ENCODE measurements around the gene LPP. TPM values are rescaled to one million over a fixed set of nuclear protein-coding genes. Genes with fewer than 3 reads are reported as not detected.

The LPP gene
- total RNA-seq, 1 experiment from 2014 or later: 120 TPM

- DNase-seq: no peak
- Histone ChIP-seq H3K27me3 (replicated peaks; ENCODE audit: control insufficient read depth, insufficient read depth, low read length) (no peaks in the 10 kb centered on the region), H3K36me3 (ENCODE audit: control insufficient read depth, insufficient read depth, low read length) (peaks cover 1% of the 10 kb centered on the region), H3K4me3 (ENCODE audit: low read depth, low read length) (no peak overlapping the region), H3K9me3 (no peaks in the 10 kb centered on the region), H3K4me1 (no peaks in the 10 kb centered on the region)
- no TSS peak for BruUV-seq (replicated peaks)
- CTCF ChIA-PET: no interaction called here
- no peak for TF ChIP-seq CTCF (IDR thresholded peaks at IDR 0.05; ENCODE audit: insufficient read depth in 1 of 2, low read depth in 1 of 2, low read length in 1 of 2, severe bottlenecking in 1 of 2, unreplicated experiment in 1 of 2)
- POLR2A ChIA-PET: no interaction called here
- Mint-ChIP-seq H3K36me3 (ENCODE audit: insufficient read depth, unreplicated experiment) (peaks cover 24% of the 10 kb centered on the region), H3K27me3 (ENCODE audit: insufficient read depth, unreplicated experiment) (no peaks in the 10 kb centered on the region), H3K27ac (ENCODE audit: unreplicated experiment) (no peak overlapping the region), H3K4me3 (ENCODE audit: unreplicated experiment) (no peak overlapping the region), H3K4me1 (ENCODE audit: low read depth, unreplicated experiment) (no peaks in the 10 kb centered on the region), H3K9me3 (ENCODE audit: unreplicated experiment) (no peaks in the 10 kb centered on the region)
- intact Hi-C loops (cut with micrococcal nuclease; ENCODE audit: unreplicated experiment): no loop called here
These were observed 716.5 kb downstream of the LPP start for GRCh38 chr3:188870431-188870830.

- no peaks in the 10 kb centered on the region; the same call in 1 of the 2 replicates for H3K36me3 ChIP-seq (ENCODE audit: control insufficient read depth, insufficient read depth, low read length)
- POLR2A ChIA-PET: no interaction called here
- intact Hi-C loops (cut with micrococcal nuclease; ENCODE audit: unreplicated experiment): no loop called here
These were observed 720.6 kb downstream of the LPP start for GRCh38 chr3:188874576-188874975.

GRCh38 chr3:188875413-188875812 is 721.5 kb downstream of the LPP start:
- ChIA-PET CTCF (no interaction called here), POLR2A (no interaction called here)
- Mint-ChIP-seq H3K4me3 (ENCODE audit: unreplicated experiment) (no peak overlapping the region), H3K36me3 (ENCODE audit: insufficient read depth, unreplicated experiment) (peaks cover 22% of the 10 kb centered on the region), H3K4me1 (ENCODE audit: low read depth, unreplicated experiment) (no peaks in the 10 kb centered on the region), H3K27me3 (ENCODE audit: insufficient read depth, unreplicated experiment) (no peaks in the 10 kb centered on the region), H3K27ac (ENCODE audit: unreplicated experiment) (no peak overlapping the region), H3K9me3 (ENCODE audit: unreplicated experiment) (peaks cover 9% of the 10 kb centered on the region)
- Histone ChIP-seq H3K4me1 (no peaks in the 10 kb centered on the region), H3K4me3 (ENCODE audit: low read depth, low read length) (no peak overlapping the region), H3K36me3 (ENCODE audit: control insufficient read depth, insufficient read depth, low read length) (no peaks in the 10 kb centered on the region; the same call in 1 of the 2 replicates), H3K27me3 (replicated peaks; ENCODE audit: control insufficient read depth, insufficient read depth, low read length) (no peaks in the 10 kb centered on the region), H3K9me3 (no peaks in the 10 kb centered on the region)
- DNase-seq: no peak
- intact Hi-C loops (cut with micrococcal nuclease; ENCODE audit: unreplicated experiment): no loop called here
- BruUV-seq (replicated peaks): no TSS peak
- no peak for TF ChIP-seq CTCF (IDR thresholded peaks at IDR 0.05; ENCODE audit: insufficient read depth in 1 of 2, low read depth in 1 of 2, low read length in 1 of 2, severe bottlenecking in 1 of 2, unreplicated experiment in 1 of 2)

More at GRCh38 chr3:188874576-188874975, 720.6 kb downstream of the LPP start:
- BruUV-seq (replicated peaks): no TSS peak
- Histone ChIP-seq H3K27me3 (replicated peaks; ENCODE audit: control insufficient read depth, insufficient read depth, low read length) (no peaks in the 10 kb centered on the region), H3K4me3 (ENCODE audit: low read depth, low read length) (no peak overlapping the region), H3K4me1 (no peaks in the 10 kb centered on the region), H3K9me3 (no peaks in the 10 kb centered on the region)
- CTCF ChIA-PET: no interaction called here
- no peaks in the 10 kb centered on the region for H3K27me3 Mint-ChIP-seq (ENCODE audit: insufficient read depth, unreplicated experiment)
- no peak overlapping the region for H3K4me3 Mint-ChIP-seq (ENCODE audit: unreplicated experiment)
- H3K9me3 Mint-ChIP-seq (ENCODE audit: unreplicated experiment): peaks cover 9% of the 10 kb centered on the region
- DNase-seq: no peak
- no peaks in the 10 kb centered on the region for H3K4me1 Mint-ChIP-seq (ENCODE audit: low read depth, unreplicated experiment)
- TF ChIP-seq CTCF (IDR thresholded peaks at IDR 0.05; ENCODE audit: insufficient read depth in 1 of 2, low read depth in 1 of 2, low read length in 1 of 2, severe bottlenecking in 1 of 2, unreplicated experiment in 1 of 2): no peak
- no peak overlapping the region for H3K27ac Mint-ChIP-seq (ENCODE audit: unreplicated experiment)
- H3K36me3 Mint-ChIP-seq (ENCODE audit: insufficient read depth, unreplicated experiment): peaks cover 25% of the 10 kb centered on the region

Measured in Caco-2 (cell line).